HG02840 (cell line): ENCODE results near the gene GRIN2D.

Experiments
- ATAC-seq: cut with Tn5 transposase; IDR thresholded peaks from one replicate; pipeline ENCODE4 v1.9.1; 2021; ENCODE audit warnings: mild to moderate bottlenecking, moderate library complexity, moderate number of reproducible peaks; ENCODE audit not compliant: unreplicated experiment, low FRiP score

Gene GRIN2D

DNA sequence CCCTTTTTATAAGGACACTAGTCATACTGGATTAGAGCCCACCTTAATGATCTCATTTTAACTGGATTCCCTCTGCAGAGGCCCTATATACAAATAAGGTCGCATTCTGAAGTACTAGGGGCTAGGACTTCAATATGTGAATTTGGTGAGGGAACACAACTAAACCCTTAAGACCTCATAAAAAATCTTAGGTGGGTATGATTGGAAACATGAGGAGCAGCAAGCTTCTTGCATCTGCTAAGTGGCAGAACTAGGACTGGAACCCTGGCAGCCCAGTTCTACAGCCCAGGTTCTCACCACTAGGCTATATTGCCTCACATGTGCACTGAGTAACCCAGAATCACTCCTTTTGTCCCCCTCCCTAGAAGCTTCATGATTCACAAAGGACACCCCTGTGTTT is 35.2 kb downstream of the GRIN2D start:
- no peak for ATAC-seq

- no peak for ATAC-seq
These were observed 39.9 kb downstream of the GRIN2D start for GRCh38 chr19:48433337-48433736.

GRCh38 chr19:48436586-48436985 is 43.1 kb downstream of the GRIN2D start:
- no peak for ATAC-seq

- no peak for ATAC-seq
These were observed 48.0 kb downstream of the GRIN2D start for GRCh38 chr19:48441360-48442050.

DNA sequence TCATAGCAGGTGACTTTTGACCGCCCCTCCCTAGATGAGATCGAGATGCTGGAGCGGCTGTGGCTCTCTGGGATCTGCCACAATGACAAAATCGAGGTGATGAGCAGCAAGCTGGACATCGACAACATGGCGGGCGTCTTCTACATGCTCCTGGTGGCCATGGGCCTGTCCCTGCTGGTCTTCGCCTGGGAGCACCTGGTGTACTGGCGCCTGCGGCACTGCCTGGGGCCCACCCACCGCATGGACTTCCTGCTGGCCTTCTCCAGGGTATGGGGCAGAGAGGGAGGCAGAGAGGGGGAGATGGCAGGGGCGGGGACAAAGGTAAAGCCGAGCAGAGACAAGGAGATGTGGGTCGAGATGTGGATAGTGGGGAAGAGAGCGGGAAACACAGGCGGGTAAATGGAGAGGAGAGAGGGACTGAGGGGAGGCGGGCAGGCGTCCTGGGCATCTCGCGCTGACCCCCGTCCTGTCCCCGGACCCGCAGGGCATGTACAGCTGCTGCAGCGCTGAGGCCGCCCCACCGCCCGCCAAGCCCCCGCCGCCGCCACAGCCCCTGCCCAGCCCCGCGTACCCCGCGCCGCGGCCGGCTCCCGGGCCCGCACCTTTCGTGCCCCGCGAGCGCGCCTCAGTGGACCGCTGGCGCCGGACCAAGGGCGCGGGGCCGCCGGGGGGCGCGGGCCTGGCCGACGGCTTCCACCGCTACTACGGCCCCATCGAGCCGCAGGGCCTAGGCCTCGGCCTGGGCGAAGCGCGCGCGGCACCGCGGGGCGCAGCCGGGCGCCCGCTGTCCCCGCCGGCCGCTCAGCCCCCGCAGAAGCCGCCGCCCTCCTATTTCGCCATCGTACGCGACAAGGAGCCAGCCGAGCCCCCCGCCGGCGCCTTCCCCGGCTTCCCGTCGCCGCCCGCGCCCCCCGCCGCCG is 48.9 kb downstream of the GRIN2D start:
- no peak for ATAC-seq

GRCh38 chr19:48443256-48443655 is 49.8 kb downstream of the GRIN2D start:
- no peak for ATAC-seq
